B cell (primary cell): ENCODE data around the gene APOB. TPM values are rescaled to one million over a fixed set of nuclear protein-coding genes. Genes with fewer than 3 reads are reported as not detected.

Experiments used
- ATAC-seq: fragments of 200-7000 bp; cut with Tn5 transposase; one replicate; pipeline ENCODE4 v1.10.0; 2021; ENCODE audit warnings: low read depth, mild to moderate bottlenecking, moderate number of reproducible peaks, moderate library complexity
- CTCF ChIA-PET: fragments of 350-600 bp; sonication (Branson Sonifier 250); formaldehyde crosslinking; loops from one replicate; lab custom pipeline; 2021; ENCODE audit warnings: antibody characterized with exemption, inconsistent platforms; lab: Charles Lee
- POLR2A ChIA-PET: fragments of 350-600 bp; sonication (Branson Sonifier 250); formaldehyde crosslinking; loops from one replicate; lab custom pipeline; 2021; ENCODE audit warnings: antibody characterized with exemption; lab: Charles Lee
- DNase-seq: peaks from one replicate; pipeline ENCODE4 v3.0.0; 2013
- H2AFZ ChIP-seq: 2 replicates; pipeline ENCODE4 v1.6.1; 2012; ENCODE audit warnings: mild to moderate bottlenecking, low read depth, low read length; ENCODE audit not compliant: insufficient read depth, poor library complexity, severe bottlenecking
- H3K27ac ChIP-seq, 2 donors: 1 replicate in 1 of 2; 2 replicates in 1 of 2; pipeline ENCODE4 v1.5.1; 2012 to 2013; ENCODE audit warnings: low read length in 2 of 2, mild to moderate bottlenecking in 2 of 2, moderate library complexity in 1 of 2
- H3K27me3 ChIP-seq, 4 experiments: fragments of 200-600 bp in 1 of 4; sonication (generic) in 1 of 4; replicated peaks in 1 of 4; 1 replicate in 2 of 4; 2 replicates in 2 of 4; pipeline versions ENCODE4 v1.6.1 to v1.7.0; 2013 to 2016; ENCODE audit warnings: low read length in 3 of 4, mild to moderate bottlenecking in 2 of 4, mixed read lengths in 1 of 4, moderate library complexity in 1 of 4; ENCODE audit not compliant: insufficient read depth in 4 of 4, control insufficient read depth in 3 of 4; ENCODE audit errors: control extremely low read depth in 1 of 4
- H3K36me3 ChIP-seq, 2 experiments: replicated peaks in 1 of 2; 1 replicate in 1 of 2; 2 replicates in 1 of 2; pipeline versions ENCODE4 v1.6.1 to v1.7.1; 2013; ENCODE audit warnings: low read length in 1 of 2; ENCODE audit not compliant: insufficient read depth in 2 of 2, control insufficient read depth in 1 of 2; ENCODE audit errors: control extremely low read depth in 1 of 2, extremely low read depth in 1 of 2
- H3K4me1 ChIP-seq, 2 donors: fragments of 200-600 bp in 1 of 2; sonication (generic) in 1 of 2; 1 replicate in 1 of 2; 2 replicates in 1 of 2; pipeline versions ENCODE4 v1.5.1 to v1.6.1; 2013 to 2017; ENCODE audit warnings: low read length in 2 of 2; ENCODE audit not compliant: control insufficient read depth in 2 of 2, insufficient read depth in 2 of 2
- H3K4me2 ChIP-seq: replicated peaks from 2 replicates; pipeline ENCODE3; 2012; ENCODE audit warnings: mild to moderate bottlenecking, low read depth, low read length; ENCODE audit not compliant: poor library complexity, severe bottlenecking
- H3K4me3 ChIP-seq, 5 experiments: fragments of 200-600 bp in 1 of 5; sonication (generic) in 1 of 5; 1 replicate in 3 of 5; 2 replicates in 2 of 5; pipeline versions ENCODE4 v1.5.1 to v1.7.0; 2011 to 2016; ENCODE audit warnings: low read length in 4 of 5, mild to moderate bottlenecking in 4 of 5, low read depth in 2 of 5, control low read depth in 1 of 5, moderate library complexity in 1 of 5; ENCODE audit not compliant: insufficient read depth in 1 of 5; ENCODE audit errors: control extremely low read depth in 1 of 5, extremely low read depth in 1 of 5
- H3K79me2 ChIP-seq: fragments of 200-600 bp; sonication (generic); one replicate; pipeline ENCODE4 v1.6.0; 2016; ENCODE audit warnings: low read length; ENCODE audit not compliant: control insufficient read depth, insufficient read depth
- H3K9ac ChIP-seq: fragments of 200-600 bp; sonication (generic); 2 replicates; pipeline ENCODE4 v1.6.1; 2017; ENCODE audit warnings: mild to moderate bottlenecking, low read length, moderate library complexity
- H3K9me3 ChIP-seq, 3 donors: one replicate each; pipeline versions ENCODE4 v1.6.1 to v1.7.1; 2013; ENCODE audit warnings: low read length in 2 of 3; ENCODE audit not compliant: control insufficient read depth in 2 of 3, insufficient read depth in 1 of 3; ENCODE audit errors: control extremely low read depth in 1 of 3
- H4K20me1 ChIP-seq: 2 replicates; pipeline ENCODE4 v1.6.0; 2012; ENCODE audit warnings: mild to moderate bottlenecking, low read length; ENCODE audit not compliant: insufficient read depth, control insufficient read depth, poor library complexity, severe bottlenecking
- H3K27ac Mint-ChIP-seq: one replicate; pipeline ENCODE4 v1.8.0; 2021; ENCODE audit warnings: mixed read lengths
- H3K27me3 Mint-ChIP-seq: one replicate; pipeline ENCODE4 v1.8.0; 2021; ENCODE audit warnings: mixed read lengths
- H3K4me1 Mint-ChIP-seq: one replicate; pipeline ENCODE4 v1.8.0; 2021; ENCODE audit warnings: mixed read lengths
- H3K4me3 Mint-ChIP-seq: one replicate; pipeline ENCODE4 v1.8.0; 2021; ENCODE audit warnings: mixed read lengths
- H3K9me3 Mint-ChIP-seq: one replicate; pipeline ENCODE4 v1.8.0; 2022; ENCODE audit warnings: mixed read lengths; ENCODE audit not compliant: insufficient read depth
- CTCF ChIP-seq: fragments of 200-600 bp; IDR thresholded peaks from one replicate; pipeline ENCODE4 v1.8.0; 2022; ENCODE audit warnings: antibody characterized with exemption, mild to moderate bottlenecking
- EZH2 ChIP-seq: IDR thresholded peaks from 2 replicates; pipeline ENCODE4 v1.6.1; 2012; ENCODE audit warnings: borderline replicate concordance, low read depth, mild to moderate bottlenecking, moderate library complexity, low read length; ENCODE audit not compliant: insufficient read depth, poor library complexity, severe bottlenecking
- WGBS: methylation state at CpG from one replicate; pipeline ENCODE4 v1.1.5; 2013; ENCODE audit warnings: missing lambda C conversion rate; ENCODE audit not compliant: insufficient coverage; 5-methylcytosine and 5-hydroxymethylcytosine counted together
- intact Hi-C: fragments of 100-400 bp; cut with micrococcal nuclease; formaldehyde crosslinking; loops from one replicate; pipeline ENCODE4 v1.10.0; 2022
- polyA plus RNA-seq: library from polyadenylated mRNA; depleted of rRNA; stranded (reverse); fragments of >200 nt; gene quantifications from 2 replicates; pipeline ENCODE4 v1.2.3, GENCODE V29; 2012
- total RNA-seq, 2 donors: library from RNA; stranded (reverse); fragments of 120-200 nt in 1 of 2; gene quantifications; 1 replicate in 1 of 2; 2 replicates in 1 of 2; pipeline versions ENCODE4 v1.2.3 to v1.2.4, GENCODE V29; 2013 to 2022

The APOB gene
- total and polyA plus RNA-seq, 2 donors (not counting 1 experiment from before 2014, with no cell fraction given) = not detected

GRCh38 chr2:21026479-21027282 lies 17.2 kb downstream of the APOB start:
- no peak overlapping the region for H3K27ac ChIP-seq
- DNase-seq = no peak
- no peaks in the 10 kb centered on the region for H3K36me3 ChIP-seq
- peaks cover 0 to 2% (median 0%) of the 10 kb centered on the region in 4 experiments for H3K27me3 ChIP-seq
- H3K4me2 ChIP-seq = no peak overlapping the region
- H4K20me1 ChIP-seq = no peaks in the 10 kb centered on the region
- H3K4me3 Mint-ChIP-seq = no peak overlapping the region
- no peaks in the 10 kb centered on the region for H3K9me3 ChIP-seq
- no peak for ATAC-seq
- no peak overlapping the region for H3K4me3 ChIP-seq
- POLR2A ChIA-PET = no interaction called here
- peaks cover 28% of the 10 kb centered on the region for H3K27me3 Mint-ChIP-seq
- H3K4me1 Mint-ChIP-seq = no peaks in the 10 kb centered on the region
- H3K9ac ChIP-seq = no peak overlapping the region
- no peak overlapping the region for H3K27ac Mint-ChIP-seq
- TF ChIP-seq CTCF (no peak), EZH2 (no peak)
- H3K79me2 ChIP-seq = no peaks in the 10 kb centered on the region
- CTCF ChIA-PET = no interaction called here
- H2AFZ ChIP-seq = no peak overlapping the region
- intact Hi-C loops = no loop called here
- H3K4me1 ChIP-seq = no peaks in the 10 kb centered on the region
- H3K9me3 Mint-ChIP-seq = no peaks in the 10 kb centered on the region

GRCh38 chr2:21025690-21026478 lies 18.0 kb downstream of the APOB start:
- Mint-ChIP-seq H3K4me1 (no peaks in the 10 kb centered on the region), H3K9me3 (no peaks in the 10 kb centered on the region), H3K27me3 (peaks cover 28% of the 10 kb centered on the region), H3K27ac (no peak overlapping the region), H3K4me3 (no peak overlapping the region)
- Histone ChIP-seq H3K36me3 (no peaks in the 10 kb centered on the region), H3K4me2 (no peak overlapping the region), H3K27me3 (peaks cover 0 to 2% (median 0%) of the 10 kb centered on the region in 4 experiments), H4K20me1 (no peaks in the 10 kb centered on the region), H3K9me3 (no peaks in the 10 kb centered on the region), H3K4me3 (no peak overlapping the region), H3K27ac (no peak overlapping the region), H3K79me2 (no peaks in the 10 kb centered on the region), H3K4me1 (no peaks in the 10 kb centered on the region), H2AFZ (no peak overlapping the region), H3K9ac (no peak overlapping the region)
- TF ChIP-seq EZH2 (no peak), CTCF (no peak)
- DNase-seq (no peak), ATAC-seq (no peak)
- ChIA-PET CTCF (interaction anchor here (1.5 kb wide), 1 partner anchor 19 kb away, joined by 5 read pairs; no protein-coding TSS in a partner anchor), POLR2A (no interaction called here)
- 78% methylated on average over 1 of the region's 11 CpGs for WGBS
- intact Hi-C loops = no loop called here
